HEK293 (cell line): ENCODE data around the gene RND1.

Experiments
- MZF1 ChIP-seq: fragments of 450-650 bp; formaldehyde crosslinking; IDR thresholded peaks from 2 replicates; pipeline ENCODE4 v1.5.1; 2017; ENCODE audit warnings: missing biosample characterization, missing genetic modification characterization, borderline replicate concordance
- PRDM1 ChIP-seq: fragments of 450-650 bp; formaldehyde crosslinking; IDR thresholded peaks from 2 replicates; pipeline ENCODE4; 2016; ENCODE audit warnings: missing biosample characterization, missing genetic modification characterization
- RBAK ChIP-seq: fragments of 450-650 bp; formaldehyde crosslinking; IDR thresholded peaks from 2 replicates; pipeline ENCODE4 v1.5.1; 2016; ENCODE audit warnings: missing biosample characterization, missing genetic modification characterization
- SALL2 ChIP-seq: fragments of 450-650 bp; formaldehyde crosslinking; IDR thresholded peaks from 2 replicates; pipeline ENCODE4 v1.5.0; 2017; ENCODE audit warnings: missing biosample characterization, mild to moderate bottlenecking, missing genetic modification characterization, borderline replicate concordance
- SP3 ChIP-seq: fragments of 450-650 bp; formaldehyde crosslinking; IDR thresholded peaks from 2 replicates; pipeline ENCODE4 v1.5.1; 2016; ENCODE audit warnings: missing biosample characterization, missing genetic modification characterization
- ZBTB11 ChIP-seq: fragments of 450-650 bp; formaldehyde crosslinking; conservative IDR thresholded peaks from 2 replicates; pipeline ENCODE4 v1.5.1; 2016; ENCODE audit warnings: low read depth, missing biosample characterization, missing genetic modification characterization
- ZBTB17 ChIP-seq: fragments of 450-650 bp; formaldehyde crosslinking; IDR thresholded peaks from 2 replicates; pipeline ENCODE4 v1.5.1; 2016; ENCODE audit warnings: missing biosample characterization, missing genetic modification characterization
- ZBTB20 ChIP-seq: fragments of 450-650 bp; formaldehyde crosslinking; IDR thresholded peaks from 2 replicates; pipeline ENCODE4 v1.5.1; 2016; ENCODE audit warnings: missing biosample characterization, missing genetic modification characterization
- ZFP41 ChIP-seq: fragments of 450-650 bp; formaldehyde crosslinking; IDR thresholded peaks from 2 replicates; pipeline ENCODE4 v1.5.1; 2016; ENCODE audit warnings: missing biosample characterization, missing genetic modification characterization, borderline replicate concordance
- ZNF248 ChIP-seq: fragments of 450-650 bp; formaldehyde crosslinking; IDR thresholded peaks from 2 replicates; pipeline ENCODE4 v1.5.1; 2017; ENCODE audit warnings: missing biosample characterization, missing genetic modification characterization
- ZNF274 ChIP-seq, 2 experiments: fragments of 200-500 bp in 1 of 2; fragments of 450-650 bp in 1 of 2; sonication (Bioruptor generic) in 1 of 2; formaldehyde crosslinking in 1 of 2; IDR thresholded peaks; 2 replicates each; pipeline versions ENCODE4 v1.5.1 to v1.6.1; 2014 to 2016; ENCODE audit warnings: borderline replicate concordance in 1 of 2, inconsistent platforms in 1 of 2, low read length in 1 of 2, missing biosample characterization in 1 of 2, missing genetic modification characterization in 1 of 2
- ZNF341 ChIP-seq: fragments of 450-650 bp; formaldehyde crosslinking; IDR thresholded peaks from 2 replicates; pipeline ENCODE4; 2016; ENCODE audit warnings: low read depth, missing biosample characterization, missing genetic modification characterization
- ZNF529 ChIP-seq: fragments of 450-650 bp; formaldehyde crosslinking; IDR thresholded peaks from 2 replicates; pipeline ENCODE4 v1.5.1; 2017; ENCODE audit warnings: missing genetic modification characterization, missing biosample characterization; ENCODE audit not compliant: insufficient replicate concordance
- ZNF549 ChIP-seq: fragments of 450-650 bp; IDR thresholded peaks from 2 replicates; pipeline ENCODE4 v1.5.1; 2018; ENCODE audit warnings: missing biosample characterization, missing genetic modification characterization, mild to moderate bottlenecking, inconsistent platforms, moderate library complexity
- ZNF555 ChIP-seq: fragments of 450-650 bp; formaldehyde crosslinking; conservative IDR thresholded peaks from 2 replicates; pipeline ENCODE4 v1.5.1; 2017; ENCODE audit warnings: missing biosample characterization, mild to moderate bottlenecking, missing genetic modification characterization, inconsistent platforms
- ZNF558 ChIP-seq: fragments of 450-650 bp; formaldehyde crosslinking; IDR thresholded peaks from 2 replicates; pipeline ENCODE4 v1.5.1; 2016; ENCODE audit warnings: missing biosample characterization, missing genetic modification characterization
- ZNF585B ChIP-seq: fragments of 450-650 bp; formaldehyde crosslinking; IDR thresholded peaks from 2 replicates; pipeline ENCODE4 v1.5.1; 2016; ENCODE audit warnings: missing biosample characterization, missing genetic modification characterization
- ZXDB ChIP-seq: fragments of 450-650 bp; formaldehyde crosslinking; IDR thresholded peaks from 2 replicates; pipeline ENCODE4 v1.5.1; 2016; ENCODE audit warnings: missing biosample characterization, missing genetic modification characterization
- TF ChIP-seq, protein P1 (sequence below): fragments of 450-650 bp; IDR thresholded peaks from 2 replicates; pipeline ENCODE4 v1.5.1; 2018; ENCODE audit warnings: missing biosample characterization, missing genetic modification characterization
- TF ChIP-seq, protein P2 (sequence below): fragments of 450-650 bp; formaldehyde crosslinking; IDR thresholded peaks from 2 replicates; pipeline ENCODE4 v1.5.1; 2016; ENCODE audit warnings: missing biosample characterization, missing genetic modification characterization, low read depth
- TF ChIP-seq, protein P3 (sequence below): fragments of 450-650 bp; IDR thresholded peaks from 2 replicates; pipeline ENCODE4 v1.5.1; 2018; ENCODE audit warnings: missing biosample characterization, mild to moderate bottlenecking, missing genetic modification characterization
- TF ChIP-seq, protein P4 (sequence below): fragments of 450-650 bp; formaldehyde crosslinking; IDR thresholded peaks from 2 replicates; pipeline ENCODE4 v1.5.1; 2017; ENCODE audit warnings: missing biosample characterization, missing genetic modification characterization
- TF ChIP-seq, protein P5 (sequence below): fragments of 450-650 bp; formaldehyde crosslinking; IDR thresholded peaks from 2 replicates; pipeline ENCODE4 v1.5.1; 2016; ENCODE audit warnings: missing biosample characterization, missing genetic modification characterization

RND1 gene

DNA sequence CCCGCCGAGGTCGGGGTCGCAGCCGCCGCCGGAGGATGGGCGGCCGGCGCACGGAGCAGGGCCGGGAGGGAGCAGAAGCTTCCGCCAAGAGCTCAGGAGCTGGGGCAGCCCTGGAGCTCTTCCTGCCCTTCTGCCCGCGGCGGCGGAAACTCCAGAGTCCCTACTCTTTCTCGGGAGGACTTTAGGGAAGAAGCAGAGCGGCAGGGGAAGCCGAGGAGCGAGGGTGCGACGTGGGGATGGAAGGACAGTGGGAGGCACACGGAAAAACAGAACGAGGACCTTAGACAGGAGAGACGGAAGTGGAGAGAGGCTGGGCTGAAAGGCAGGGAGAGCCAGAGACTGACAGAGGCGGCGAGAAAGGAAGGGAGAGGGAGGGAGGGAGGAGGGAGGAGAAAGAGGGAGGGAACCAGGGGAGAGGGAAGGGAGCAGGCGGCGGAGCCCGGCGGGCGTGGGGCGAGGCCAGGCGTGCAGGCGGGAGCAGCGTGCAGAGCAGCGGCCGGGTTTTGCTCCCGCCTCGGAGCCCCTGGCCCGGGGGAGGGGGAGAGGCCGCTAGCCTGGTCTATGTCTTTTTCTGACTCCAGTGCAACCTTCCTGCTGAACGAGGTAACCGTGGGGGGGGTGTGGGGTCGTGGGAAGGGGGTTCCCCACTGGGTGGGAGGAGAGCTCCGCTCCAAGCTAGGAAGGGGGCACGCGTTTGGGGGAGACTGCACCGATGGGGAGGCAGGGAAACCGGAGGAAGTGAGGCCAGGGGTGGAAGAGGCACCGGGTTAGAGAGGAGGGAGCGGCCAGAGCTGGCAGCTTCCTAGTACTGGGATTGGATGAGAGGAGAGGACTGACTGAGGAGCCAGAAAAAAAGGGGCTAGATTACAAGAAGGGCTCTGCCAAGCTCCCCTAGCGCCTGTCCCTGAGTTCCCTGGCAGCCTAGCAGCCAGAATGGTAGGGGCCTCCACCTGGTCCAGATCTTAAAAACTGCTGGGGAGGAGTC lies 50.3 kb downstream of the RND1 start (continued):
- TF ChIP-seq, protein P1, sequence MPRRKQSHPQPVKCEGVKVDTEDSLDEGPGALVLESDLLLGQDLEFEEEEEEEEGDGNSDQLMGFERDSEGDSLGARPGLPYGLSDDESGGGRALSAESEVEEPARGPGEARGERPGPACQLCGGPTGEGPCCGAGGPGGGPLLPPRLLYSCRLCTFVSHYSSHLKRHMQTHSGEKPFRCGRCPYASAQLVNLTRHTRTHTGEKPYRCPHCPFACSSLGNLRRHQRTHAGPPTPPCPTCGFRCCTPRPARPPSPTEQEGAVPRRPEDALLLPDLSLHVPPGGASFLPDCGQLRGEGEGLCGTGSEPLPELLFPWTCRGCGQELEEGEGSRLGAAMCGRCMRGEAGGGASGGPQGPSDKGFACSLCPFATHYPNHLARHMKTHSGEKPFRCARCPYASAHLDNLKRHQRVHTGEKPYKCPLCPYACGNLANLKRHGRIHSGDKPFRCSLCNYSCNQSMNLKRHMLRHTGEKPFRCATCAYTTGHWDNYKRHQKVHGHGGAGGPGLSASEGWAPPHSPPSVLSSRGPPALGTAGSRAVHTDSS (tag by site-specific recombination): no peak
- no peak for TF ChIP-seq ZNF549 (tag by site-specific recombination)
- TF ChIP-seq ZBTB17 (tag by site-specific recombination): peak; percentile 100
- TF ChIP-seq, protein P2, sequence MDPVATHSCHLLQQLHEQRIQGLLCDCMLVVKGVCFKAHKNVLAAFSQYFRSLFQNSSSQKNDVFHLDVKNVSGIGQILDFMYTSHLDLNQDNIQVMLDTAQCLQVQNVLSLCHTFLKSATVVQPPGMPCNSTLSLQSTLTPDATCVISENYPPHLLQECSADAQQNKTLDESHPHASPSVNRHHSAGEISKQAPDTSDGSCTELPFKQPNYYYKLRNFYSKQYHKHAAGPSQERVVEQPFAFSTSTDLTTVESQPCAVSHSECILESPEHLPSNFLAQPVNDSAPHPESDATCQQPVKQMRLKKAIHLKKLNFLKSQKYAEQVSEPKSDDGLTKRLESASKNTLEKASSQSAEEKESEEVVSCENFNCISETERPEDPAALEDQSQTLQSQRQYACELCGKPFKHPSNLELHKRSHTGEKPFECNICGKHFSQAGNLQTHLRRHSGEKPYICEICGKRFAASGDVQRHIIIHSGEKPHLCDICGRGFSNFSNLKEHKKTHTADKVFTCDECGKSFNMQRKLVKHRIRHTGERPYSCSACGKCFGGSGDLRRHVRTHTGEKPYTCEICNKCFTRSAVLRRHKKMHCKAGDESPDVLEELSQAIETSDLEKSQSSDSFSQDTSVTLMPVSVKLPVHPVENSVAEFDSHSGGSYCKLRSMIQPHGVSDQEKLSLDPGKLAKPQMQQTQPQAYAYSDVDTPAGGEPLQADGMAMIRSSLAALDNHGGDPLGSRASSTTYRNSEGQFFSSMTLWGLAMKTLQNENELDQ: no peak
- TF ChIP-seq ZBTB11 (tag by site-specific recombination): peak; percentile 92
- TF ChIP-seq PRDM1 (tag by site-specific recombination): peak; percentile 96
- TF ChIP-seq ZNF558 (tag by site-specific recombination): no peak
- no peak for TF ChIP-seq ZNF248 (tag by site-specific recombination)
- peak; percentile 77; the same call in 1 of the 2 replicates for TF ChIP-seq ZXDB
- TF ChIP-seq, protein P3, sequence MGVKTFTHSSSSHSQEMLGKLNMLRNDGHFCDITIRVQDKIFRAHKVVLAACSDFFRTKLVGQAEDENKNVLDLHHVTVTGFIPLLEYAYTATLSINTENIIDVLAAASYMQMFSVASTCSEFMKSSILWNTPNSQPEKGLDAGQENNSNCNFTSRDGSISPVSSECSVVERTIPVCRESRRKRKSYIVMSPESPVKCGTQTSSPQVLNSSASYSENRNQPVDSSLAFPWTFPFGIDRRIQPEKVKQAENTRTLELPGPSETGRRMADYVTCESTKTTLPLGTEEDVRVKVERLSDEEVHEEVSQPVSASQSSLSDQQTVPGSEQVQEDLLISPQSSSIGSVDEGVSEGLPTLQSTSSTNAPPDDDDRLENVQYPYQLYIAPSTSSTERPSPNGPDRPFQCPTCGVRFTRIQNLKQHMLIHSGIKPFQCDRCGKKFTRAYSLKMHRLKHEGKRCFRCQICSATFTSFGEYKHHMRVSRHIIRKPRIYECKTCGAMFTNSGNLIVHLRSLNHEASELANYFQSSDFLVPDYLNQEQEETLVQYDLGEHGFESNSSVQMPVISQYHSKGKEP (tag by site-specific recombination): no peak
- TF ChIP-seq RBAK (tag by site-specific recombination): no peak
- TF ChIP-seq, protein P4, sequence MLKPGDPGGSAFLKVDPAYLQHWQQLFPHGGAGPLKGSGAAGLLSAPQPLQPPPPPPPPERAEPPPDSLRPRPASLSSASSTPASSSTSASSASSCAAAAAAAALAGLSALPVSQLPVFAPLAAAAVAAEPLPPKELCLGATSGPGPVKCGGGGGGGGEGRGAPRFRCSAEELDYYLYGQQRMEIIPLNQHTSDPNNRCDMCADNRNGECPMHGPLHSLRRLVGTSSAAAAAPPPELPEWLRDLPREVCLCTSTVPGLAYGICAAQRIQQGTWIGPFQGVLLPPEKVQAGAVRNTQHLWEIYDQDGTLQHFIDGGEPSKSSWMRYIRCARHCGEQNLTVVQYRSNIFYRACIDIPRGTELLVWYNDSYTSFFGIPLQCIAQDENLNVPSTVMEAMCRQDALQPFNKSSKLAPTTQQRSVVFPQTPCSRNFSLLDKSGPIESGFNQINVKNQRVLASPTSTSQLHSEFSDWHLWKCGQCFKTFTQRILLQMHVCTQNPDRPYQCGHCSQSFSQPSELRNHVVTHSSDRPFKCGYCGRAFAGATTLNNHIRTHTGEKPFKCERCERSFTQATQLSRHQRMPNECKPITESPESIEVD: no peak
- TF ChIP-seq ZNF341 (tag by site-specific recombination): peak; percentile 96
- TF ChIP-seq ZFP41 (tag by site-specific recombination): no peak
- TF ChIP-seq, protein P5, sequence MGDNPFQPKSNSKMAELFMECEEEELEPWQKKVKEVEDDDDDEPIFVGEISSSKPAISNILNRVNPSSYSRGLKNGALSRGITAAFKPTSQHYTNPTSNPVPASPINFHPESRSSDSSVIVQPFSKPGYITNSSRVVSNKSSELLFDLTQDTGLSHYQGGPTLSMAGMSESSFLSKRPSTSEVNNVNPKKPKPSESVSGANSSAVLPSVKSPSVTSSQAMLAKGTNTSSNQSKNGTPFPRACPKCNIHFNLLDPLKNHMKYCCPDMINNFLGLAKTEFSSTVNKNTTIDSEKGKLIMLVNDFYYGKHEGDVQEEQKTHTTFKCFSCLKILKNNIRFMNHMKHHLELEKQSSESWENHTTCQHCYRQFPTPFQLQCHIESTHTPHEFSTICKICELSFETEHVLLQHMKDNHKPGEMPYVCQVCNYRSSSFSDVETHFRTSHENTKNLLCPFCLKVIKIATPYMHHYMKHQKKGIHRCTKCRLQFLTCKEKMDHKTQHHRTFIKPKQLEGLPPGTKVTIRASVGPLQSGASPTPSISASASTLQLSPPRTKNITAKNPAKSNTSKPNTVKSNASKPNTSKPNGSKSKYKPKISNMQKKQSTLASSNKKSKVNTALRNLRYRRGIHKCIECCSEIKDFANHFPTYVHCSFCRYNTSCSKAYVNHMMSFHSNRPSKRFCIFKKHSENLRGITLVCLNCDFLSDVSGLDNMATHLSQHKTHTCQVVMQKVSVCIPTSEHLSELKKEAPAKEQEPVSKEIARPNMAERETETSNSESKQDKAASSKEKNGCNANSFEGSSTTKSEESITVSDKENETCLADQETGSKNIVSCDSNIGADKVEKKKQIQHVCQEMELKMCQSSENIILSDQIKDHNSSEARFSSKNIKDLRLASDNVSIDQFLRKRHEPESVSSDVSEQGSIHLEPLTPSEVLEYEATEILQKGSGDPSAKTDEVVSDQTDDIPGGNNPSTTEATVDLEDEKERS (tag by site-specific recombination): no peak
- no peak for TF ChIP-seq ZNF274 (IDR thresholded peaks at IDR 0.05; ENCODE audit: low read length)
- TF ChIP-seq ZNF274 (tag by site-specific recombination; IDR thresholded peaks at IDR 0.05; ENCODE audit: borderline replicate concordance): no peak
- no peak for TF ChIP-seq SALL2 (tag by site-specific recombination)
- no peak for TF ChIP-seq ZNF555 (tag by site-specific recombination)
- peak; percentile 89; the same call in 1 of the 2 replicates for TF ChIP-seq ZBTB20 (tag by site-specific recombination)
- TF ChIP-seq ZNF529 (tag by site-specific recombination): no peak
- TF ChIP-seq ZNF585B: no peak
- peak; percentile 95 for TF ChIP-seq SP3 (tag by site-specific recombination)
- peak; percentile 70; the same call in 1 of the 2 replicates for TF ChIP-seq MZF1
